PC-3 (cell line): ENCODE measurements around the gene EXOC1L. TPM values are rescaled to one million over a fixed set of nuclear protein-coding genes. Genes with fewer than 3 reads are reported as not detected.

Experiments
- ATAC-seq: fragments of 200-7000 bp; cut with Tn5 transposase; 2 replicates; pipeline ENCODE4 v1.9.1; 2020; ENCODE audit warnings: mild to moderate bottlenecking, moderate library complexity
- BruUV-seq: library from RNA; stranded (reverse); fragments of 400-500 nt; replicated peaks from 2 replicates; lab custom pipeline; 2021; lab: Mats Ljungman, UMichigan
- CTCF ChIA-PET: fragments of 300-600 bp; sonication (Branson Sonifier 250); formaldehyde crosslinking; loops from one replicate; lab custom pipeline; 2022; ENCODE audit warnings: antibody characterized with exemption; lab: Charles Lee
- POLR2A ChIA-PET: fragments of 300-600 bp; sonication (Branson Sonifier 250); formaldehyde crosslinking; loops from one replicate; lab custom pipeline; 2022; ENCODE audit warnings: antibody characterized with exemption; ENCODE audit not compliant: unreplicated experiment; lab: Charles Lee
- DNase-seq: peaks from one replicate; pipeline ENCODE4 v3.0.0-alpha.2; 2015
- H2AFZ ChIP-seq: fragments of 300-600 bp; sonication (generic); 2 replicates; pipeline ENCODE4 v1.6.0; 2016; ENCODE audit warnings: antibody characterized with exemption, low read length
- H3F3A ChIP-seq: fragments of 300-600 bp; sonication (generic); one replicate; pipeline ENCODE4 v1.6.0; 2017; ENCODE audit warnings: antibody characterized with exemption, low read length, control low read depth, mild to moderate bottlenecking; ENCODE audit not compliant: unreplicated experiment
- H3K27ac ChIP-seq: fragments of 300-600 bp; sonication (generic); 2 replicates; pipeline ENCODE4 v1.5.1; 2016; ENCODE audit warnings: mild to moderate bottlenecking, low read length
- H3K27me3 ChIP-seq: fragments of 300-600 bp; sonication (generic); 2 replicates; pipeline ENCODE4 v1.6.1; 2016; ENCODE audit warnings: low read length, mixed read lengths
- H3K36me3 ChIP-seq: fragments of 300-600 bp; sonication (generic); 2 replicates; pipeline ENCODE4 v1.6.1; 2016; ENCODE audit warnings: low read depth, mixed run types, low read length, mixed read lengths
- H3K4me1 ChIP-seq: fragments of 300-600 bp; sonication (generic); 2 replicates; pipeline ENCODE4 v1.5.1; 2016; ENCODE audit warnings: low read length; ENCODE audit not compliant: insufficient read depth
- H3K4me2 ChIP-seq: fragments of 300-600 bp; sonication (generic); 2 replicates; pipeline ENCODE4 v1.6.0; 2016; ENCODE audit warnings: low read length
- H3K4me3 ChIP-seq: fragments of 300-600 bp; sonication (generic); 2 replicates; pipeline ENCODE4 v1.5.1; 2016; ENCODE audit warnings: mild to moderate bottlenecking, low read length, mixed read lengths
- H3K79me2 ChIP-seq: fragments of 300-600 bp; sonication (generic); 2 replicates; pipeline ENCODE4 v1.6.1; 2017; ENCODE audit warnings: low read length, mixed read lengths
- H3K9ac ChIP-seq: fragments of 300-600 bp; sonication (generic); 2 replicates; pipeline ENCODE4 v1.6.0; 2016; ENCODE audit warnings: mild to moderate bottlenecking, low read length
- H3K9me2 ChIP-seq: fragments of 300-600 bp; sonication (generic); replicated peaks from 2 replicates; pipeline ENCODE4 v1.6.1; 2016; ENCODE audit warnings: mixed run types, low read length, mixed read lengths
- H3K9me3 ChIP-seq: fragments of 300-600 bp; sonication (generic); 2 replicates; pipeline ENCODE4 v1.6.1; 2016; ENCODE audit warnings: low read length, mixed read lengths
- H4K20me1 ChIP-seq: fragments of 300-600 bp; sonication (generic); 2 replicates; pipeline ENCODE4 v1.6.1; 2016; ENCODE audit warnings: low read length, mixed read lengths
- EZH2 ChIP-seq: fragments of 300-600 bp; sonication (generic); IDR thresholded peaks from one replicate; pipeline ENCODE4 v1.6.1; 2017; ENCODE audit warnings: antibody characterized with exemption, mild to moderate bottlenecking, low read length; ENCODE audit not compliant: unreplicated experiment
- EZH2phosphoT487 ChIP-seq: fragments of 300-600 bp; sonication (generic); IDR thresholded peaks from 2 replicates; pipeline ENCODE4 v1.6.1; 2018; ENCODE audit warnings: mild to moderate bottlenecking, antibody characterized with exemption, low read length, borderline replicate concordance
- intact Hi-C: fragments of 100-400 bp; cut with micrococcal nuclease; formaldehyde crosslinking; loops from 2 replicates; pipeline ENCODE4 v1.9.0; 2023
- total RNA-seq: library from RNA; depleted of rRNA; stranded (reverse); fragments of >200 nt; gene quantifications from 2 replicates; pipeline ENCODE4 v1.2.3, GENCODE V29; 2014
- TF ChIP-seq, protein P1 (sequence below): fragments of 300-600 bp; sonication (generic); conservative IDR thresholded peaks from 2 replicates; pipeline ENCODE4 v1.5.1; 2017; ENCODE audit warnings: antibody characterized with exemption, low read depth, mild to moderate bottlenecking, low read length

The EXOC1L gene
- total RNA-seq, 1 experiment from 2014 or later: not detected

GRCh38 chr4:55822329-55822728 is 2.7 kb downstream of the EXOC1L start:
- no peaks in the 10 kb centered on the region for H3K4me1 ChIP-seq
- H3K9ac ChIP-seq: no peak overlapping the region
- no peak for ATAC-seq
- no peak overlapping the region for H3K4me2 ChIP-seq
- H3K79me2 ChIP-seq: no peaks in the 10 kb centered on the region
- no peaks in the 10 kb centered on the region for H3F3A ChIP-seq
- intact Hi-C loops: no loop called here
- no peaks in the 10 kb centered on the region for H3K36me3 ChIP-seq
- BruUV-seq: no TSS peak
- no peak overlapping the region for H2AFZ ChIP-seq
- no peaks in the 10 kb centered on the region for H3K9me3 ChIP-seq
- no peak overlapping the region for H3K4me3 ChIP-seq
- no peak for TF ChIP-seq EZH2
- no peak for TF ChIP-seq EZH2phosphoT487
- TF ChIP-seq, protein P1, sequence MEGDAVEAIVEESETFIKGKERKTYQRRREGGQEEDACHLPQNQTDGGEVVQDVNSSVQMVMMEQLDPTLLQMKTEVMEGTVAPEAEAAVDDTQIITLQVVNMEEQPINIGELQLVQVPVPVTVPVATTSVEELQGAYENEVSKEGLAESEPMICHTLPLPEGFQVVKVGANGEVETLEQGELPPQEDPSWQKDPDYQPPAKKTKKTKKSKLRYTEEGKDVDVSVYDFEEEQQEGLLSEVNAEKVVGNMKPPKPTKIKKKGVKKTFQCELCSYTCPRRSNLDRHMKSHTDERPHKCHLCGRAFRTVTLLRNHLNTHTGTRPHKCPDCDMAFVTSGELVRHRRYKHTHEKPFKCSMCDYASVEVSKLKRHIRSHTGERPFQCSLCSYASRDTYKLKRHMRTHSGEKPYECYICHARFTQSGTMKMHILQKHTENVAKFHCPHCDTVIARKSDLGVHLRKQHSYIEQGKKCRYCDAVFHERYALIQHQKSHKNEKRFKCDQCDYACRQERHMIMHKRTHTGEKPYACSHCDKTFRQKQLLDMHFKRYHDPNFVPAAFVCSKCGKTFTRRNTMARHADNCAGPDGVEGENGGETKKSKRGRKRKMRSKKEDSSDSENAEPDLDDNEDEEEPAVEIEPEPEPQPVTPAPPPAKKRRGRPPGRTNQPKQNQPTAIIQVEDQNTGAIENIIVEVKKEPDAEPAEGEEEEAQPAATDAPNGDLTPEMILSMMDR: no peak
- no peak for DNase-seq
- ChIA-PET POLR2A (no interaction called here), CTCF (no interaction called here)
- no peaks in the 10 kb centered on the region for H3K9me2 ChIP-seq
- peaks cover 39% of the 10 kb centered on the region for H3K27me3 ChIP-seq
- H3K27ac ChIP-seq: no peak overlapping the region
- no peaks in the 10 kb centered on the region for H4K20me1 ChIP-seq

DNA sequence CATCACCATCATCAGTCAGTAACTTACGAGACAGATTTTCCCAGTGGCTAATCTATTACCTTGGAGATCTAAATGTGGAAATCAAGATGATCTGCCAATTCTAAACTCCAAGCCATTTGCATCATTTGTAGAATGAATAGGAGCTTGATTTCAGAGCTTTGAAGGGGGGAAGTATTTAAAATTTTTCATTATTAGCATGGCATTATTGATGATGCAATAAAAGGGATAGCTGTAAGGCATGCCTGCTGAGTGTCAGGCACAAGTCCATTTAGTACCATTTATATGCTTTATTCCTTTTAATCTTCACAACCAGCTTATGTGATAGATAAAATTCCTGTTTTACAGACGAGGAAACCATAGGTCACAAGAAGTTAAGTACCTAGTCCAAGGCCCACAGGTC is 5.3 kb downstream of the EXOC1L start:
- TF ChIP-seq EZH2phosphoT487: no peak
- TF ChIP-seq EZH2: no peak
- TF ChIP-seq, protein P1: no peak
- H3K4me3 ChIP-seq: no peak overlapping the region
- H3K4me1 ChIP-seq: no peaks in the 10 kb centered on the region
- no TSS peak for BruUV-seq
- intact Hi-C loops: no loop called here
- H2AFZ ChIP-seq: no peak overlapping the region
- no peak overlapping the region for H3K27ac ChIP-seq
- DNase-seq: no peak
- no peaks in the 10 kb centered on the region for H3K79me2 ChIP-seq
- no peak overlapping the region for H3K9ac ChIP-seq
- H3K9me3 ChIP-seq: no peaks in the 10 kb centered on the region
- peaks cover 58% of the 10 kb centered on the region for H3K27me3 ChIP-seq
- H3F3A ChIP-seq: no peaks in the 10 kb centered on the region
- H3K36me3 ChIP-seq: no peaks in the 10 kb centered on the region
- no peaks in the 10 kb centered on the region for H3K9me2 ChIP-seq
- POLR2A ChIA-PET: interaction anchor here (0.6 to 0.7 kb wide), 2 partner anchors 92 to 459 kb away, joined by 3 to 5 read pairs; no protein-coding TSS in a partner anchor
- CTCF ChIA-PET: no interaction called here
- no peaks in the 10 kb centered on the region for H4K20me1 ChIP-seq
- no peak for ATAC-seq
- H3K4me2 ChIP-seq: no peak overlapping the region

GRCh38 chr4:55826986-55827385 is 7.4 kb downstream of the EXOC1L start:
- Histone ChIP-seq H3K9me2 (no peaks in the 10 kb centered on the region), H3K27ac (no peak overlapping the region), H3K79me2 (no peaks in the 10 kb centered on the region), H3K9me3 (no peaks in the 10 kb centered on the region), H3K27me3 (peaks cover 70% of the 10 kb centered on the region), H3F3A (no peaks in the 10 kb centered on the region), H3K4me1 (no peaks in the 10 kb centered on the region), H3K9ac (no peak overlapping the region), H3K4me3 (no peak overlapping the region), H3K4me2 (no peak overlapping the region), H4K20me1 (no peaks in the 10 kb centered on the region), H2AFZ (no peak overlapping the region), H3K36me3 (no peaks in the 10 kb centered on the region)
- ChIA-PET CTCF (no interaction called here), POLR2A (no interaction called here)
- DNase-seq (no peak), ATAC-seq (no peak)
- TF ChIP-seq EZH2phosphoT487: no peak
- TF ChIP-seq, protein P1: no peak
- intact Hi-C loops: no loop called here
- BruUV-seq: no TSS peak
